ENCODE measurements around the gene DYSF. TPM values are rescaled to one million over a fixed set of nuclear protein-coding genes. Genes with fewer than 3 reads are reported as not detected.

Gene DYSF
- total RNA-seq, 1 donor = 3.5 TPM

GRCh38 chr2:71564790-71565189 lies 111.4 kb downstream of the DYSF start:
- no peak for DNase-seq (ENCODE audit: low read depth)
- TF ChIP-seq CTCF (IDR thresholded peaks at IDR 0.05; ENCODE audit: insufficient read depth, low read depth, low read length) = no peak
- H3K4me3 ChIP-seq (ENCODE audit: low read depth, low read length) = no peak overlapping the region

- no peak overlapping the region for H3K4me3 ChIP-seq (ENCODE audit: low read depth, low read length)
- no peak for DNase-seq (ENCODE audit: low read depth)
- no peak for TF ChIP-seq CTCF (IDR thresholded peaks at IDR 0.05; ENCODE audit: insufficient read depth, low read depth, low read length)
Measured at GRCh38 chr2:71566372-71566771, 113.0 kb downstream of the DYSF start.

- no peak for DNase-seq (ENCODE audit: low read depth)
- no peak for TF ChIP-seq CTCF (IDR thresholded peaks at IDR 0.05; ENCODE audit: insufficient read depth, low read depth, low read length)
- H3K4me3 ChIP-seq (ENCODE audit: low read depth, low read length) = no peak overlapping the region
Measured at GRCh38 chr2:71567625-71568024, 114.3 kb downstream of the DYSF start.

GRCh38 chr2:71568103-71568502 lies 114.7 kb downstream of the DYSF start:
- DNase-seq (ENCODE audit: low read depth) = no peak
- no peak for TF ChIP-seq CTCF (IDR thresholded peaks at IDR 0.05; ENCODE audit: insufficient read depth, low read depth, low read length)
- H3K4me3 ChIP-seq (ENCODE audit: low read depth, low read length) = no peak overlapping the region

- H3K4me3 ChIP-seq (ENCODE audit: low read depth, low read length) = no peak overlapping the region
- DNase-seq (ENCODE audit: low read depth) = no peak
- TF ChIP-seq CTCF (IDR thresholded peaks at IDR 0.05; ENCODE audit: insufficient read depth, low read depth, low read length) = no peak
Measured at GRCh38 chr2:71570511-71570910, 117.2 kb downstream of the DYSF start.

- no peak for TF ChIP-seq CTCF (IDR thresholded peaks at IDR 0.05; ENCODE audit: insufficient read depth, low read depth, low read length)
- no peak for DNase-seq (ENCODE audit: low read depth)
- no peak overlapping the region for H3K4me3 ChIP-seq (ENCODE audit: low read depth, low read length)
Measured at GRCh38 chr2:71570951-71571460, 117.6 kb downstream of the DYSF start.

GRCh38 chr2:71571945-71572344 lies 118.6 kb downstream of the DYSF start:
- TF ChIP-seq CTCF (IDR thresholded peaks at IDR 0.05; ENCODE audit: insufficient read depth, low read depth, low read length) = no peak
- H3K4me3 ChIP-seq (ENCODE audit: low read depth, low read length) = no peak overlapping the region
- no peak for DNase-seq (ENCODE audit: low read depth)
